ENCODE data around the gene FAM114A1. TPM values are rescaled to one million over a fixed set of nuclear protein-coding genes. Genes with fewer than 3 reads are reported as not detected.

The FAM114A1 gene
- total and polyA plus RNA-seq, 7 experiments from 2014 or later: 0.56 to 0.83 (median 0.64) TPM; not detected in 4

- intact Hi-C loops (cut with micrococcal nuclease): no loop called here
- no peak for ATAC-seq
- peaks cover 2 to 32% (median 16%) of the 10 kb centered on the region in 5 donors for H3K27me3 Mint-ChIP-seq
- Histone ChIP-seq H3K9me3 (ENCODE audit: control insufficient read depth in 2 of 3, low read length in 3 of 3) (no peaks in the 10 kb centered on the region), H3K27me3 (ENCODE audit: control insufficient read depth in 2 of 2, insufficient read depth in 2 of 2, low read length in 2 of 2) (no peaks in the 10 kb centered on the region), H3K27ac (ENCODE audit: low read depth, low read length) (no peak overlapping the region), H3K36me3 (ENCODE audit: control insufficient read depth in 2 of 3, insufficient read depth in 3 of 3, low read length in 3 of 3) (no peaks in the 10 kb centered on the region), H3K4me1 (ENCODE audit: control insufficient read depth in 2 of 2, insufficient read depth in 2 of 2, low read length in 2 of 2) (no peaks in the 10 kb centered on the region), H3K4me3 (ENCODE audit: low read length) (no peak overlapping the region)
- no peaks in the 10 kb centered on the region for H3K36me3 Mint-ChIP-seq
- H3K4me3 Mint-ChIP-seq: no peak overlapping the region
- ChIA-PET POLR2A (no interaction called here), CTCF (interaction anchor here (0.6 kb wide), 1 partner anchor 111 kb away, joined by 5 read pairs; no protein-coding TSS in a partner anchor)
- DNase-seq: no peak
- H3K27ac Mint-ChIP-seq: no peak overlapping the region
- peaks cover 5 to 17% (median 13%) of the 10 kb centered on the region in 7 donors for H3K4me1 Mint-ChIP-seq
- peaks cover 0 to 3% (median 0%) of the 10 kb centered on the region in 11 donors for H3K9me3 Mint-ChIP-seq
These were observed 4.0 kb downstream of the FAM114A1 start for GRCh38 chr4:38871593-38871992.

- CTCF ChIA-PET: interaction anchor here (1.9 kb wide), 1 partner anchor 113 kb away, joined by 4 read pairs; no protein-coding TSS in a partner anchor
- Mint-ChIP-seq H3K27me3 (peaks cover 6 to 32% (median 15%) of the 10 kb centered on the region in 5 donors), H3K4me3 (no peak overlapping the region), H3K36me3 (peaks cover 0 to 3% (median 0%) of the 10 kb centered on the region in 5 donors), H3K27ac (no peak overlapping the region), H3K4me1 (peaks cover 4 to 13% (median 5%) of the 10 kb centered on the region in 7 donors), H3K9me3 (no peaks in the 10 kb centered on the region)
- H3K27me3 ChIP-seq (ENCODE audit: control insufficient read depth in 2 of 2, insufficient read depth in 2 of 2, low read length in 2 of 2): no peaks in the 10 kb centered on the region
- no peak overlapping the region for H3K27ac ChIP-seq (ENCODE audit: low read depth, low read length)
- POLR2A ChIA-PET: interaction anchor here (1.1 kb wide), 1 partner anchor 20 kb away, joined by 3 read pairs; no protein-coding TSS in a partner anchor
- no peaks in the 10 kb centered on the region for H3K4me1 ChIP-seq (ENCODE audit: control insufficient read depth in 2 of 2, insufficient read depth in 2 of 2, low read length in 2 of 2)
- intact Hi-C loops (cut with micrococcal nuclease): no loop called here
- no peak for DNase-seq
- H3K36me3 ChIP-seq (ENCODE audit: control insufficient read depth in 2 of 3, insufficient read depth in 3 of 3, low read length in 3 of 3): no peaks in the 10 kb centered on the region
- H3K4me3 ChIP-seq (ENCODE audit: low read length): no peak overlapping the region
- no peaks in the 10 kb centered on the region for H3K9me3 ChIP-seq (ENCODE audit: control insufficient read depth in 2 of 3, low read length in 3 of 3)
- ATAC-seq: no peak
These were observed 5.0 kb downstream of the FAM114A1 start for GRCh38 chr4:38872620-38873019.

- peaks cover 0 to 3% (median 0%) of the 10 kb centered on the region in 5 donors for H3K36me3 Mint-ChIP-seq
- H3K27ac ChIP-seq (ENCODE audit: low read depth, low read length): no peak overlapping the region
- H3K9me3 ChIP-seq (ENCODE audit: control insufficient read depth in 2 of 3, low read length in 3 of 3): no peaks in the 10 kb centered on the region
- peak; percentile 18 for ATAC-seq
- no peaks in the 10 kb centered on the region for H3K4me1 ChIP-seq (ENCODE audit: control insufficient read depth in 2 of 2, insufficient read depth in 2 of 2, low read length in 2 of 2)
- POLR2A ChIA-PET: interaction anchor here (0.6 to 1.1 kb wide), 2 partner anchors 19 to 792 kb away, joined by 3 read pairs; no protein-coding TSS in a partner anchor
- no peak overlapping the region for H3K4me3 Mint-ChIP-seq
- CTCF ChIA-PET: interaction anchor here (0.6 to 1.9 kb wide), 4 partner anchors 17 to 119 kb away, joined by 3 to 6 read pairs (median 4); partner anchors contain the start of gene TLR6
- no peaks in the 10 kb centered on the region for H3K27me3 ChIP-seq (ENCODE audit: control insufficient read depth in 2 of 2, insufficient read depth in 2 of 2, low read length in 2 of 2)
- no peak overlapping the region for H3K4me3 ChIP-seq (ENCODE audit: low read length)
- peaks cover 2 to 11% (median 5%) of the 10 kb centered on the region in 7 donors for H3K4me1 Mint-ChIP-seq
- peaks cover 6 to 29% (median 12%) of the 10 kb centered on the region in 5 donors for H3K27me3 Mint-ChIP-seq
- DNase-seq: no peak
- no peaks in the 10 kb centered on the region for H3K36me3 ChIP-seq (ENCODE audit: control insufficient read depth in 2 of 3, insufficient read depth in 3 of 3, low read length in 3 of 3)
- H3K9me3 Mint-ChIP-seq: no peaks in the 10 kb centered on the region
- H3K27ac Mint-ChIP-seq: no peak overlapping the region
- intact Hi-C loops (cut with micrococcal nuclease): no loop called here
These were observed 5.8 kb downstream of the FAM114A1 start for GRCh38 chr4:38873290-38873944.

GRCh38 chr4:38876636-38877035 lies 9.0 kb downstream of the FAM114A1 start:
- ChIA-PET CTCF (interaction anchor here (1.2 kb wide), 1 partner anchor 17 kb away, joined by 3 read pairs; no protein-coding TSS in a partner anchor), POLR2A (interaction anchor here (1.0 kb wide), 1 partner anchor 9 kb away, joined by 4 read pairs; no protein-coding TSS in a partner anchor)
- Histone ChIP-seq H3K36me3 (ENCODE audit: control insufficient read depth in 2 of 3, insufficient read depth in 3 of 3, low read length in 3 of 3) (no peaks in the 10 kb centered on the region), H3K9me3 (ENCODE audit: control insufficient read depth in 2 of 3, low read length in 3 of 3) (no peaks in the 10 kb centered on the region), H3K4me1 (ENCODE audit: control insufficient read depth in 2 of 2, insufficient read depth in 2 of 2, low read length in 2 of 2) (no peaks in the 10 kb centered on the region), H3K4me3 (ENCODE audit: low read length) (no peak overlapping the region), H3K27me3 (ENCODE audit: control insufficient read depth in 2 of 2, insufficient read depth in 2 of 2, low read length in 2 of 2) (no peaks in the 10 kb centered on the region), H3K27ac (ENCODE audit: low read depth, low read length) (no peak overlapping the region)
- no peak for ATAC-seq
- intact Hi-C loops (cut with micrococcal nuclease): no loop called here
- no peak for DNase-seq
- Mint-ChIP-seq H3K27me3 (peaks cover 0 to 22% (median 5%) of the 10 kb centered on the region in 5 donors), H3K4me1 (no peaks in the 10 kb centered on the region), H3K27ac (no peak overlapping the region), H3K4me3 (no peak overlapping the region), H3K36me3 (peaks cover 0 to 3% (median 0%) of the 10 kb centered on the region in 5 donors), H3K9me3 (no peaks in the 10 kb centered on the region)

GRCh38 chr4:38884254-38884653 lies 16.6 kb downstream of the FAM114A1 start:
- ChIA-PET POLR2A (no interaction called here), CTCF (no interaction called here)
- Mint-ChIP-seq H3K27ac (no peak overlapping the region), H3K4me3 (no peak overlapping the region), H3K4me1 (peaks cover 0 to 7% (median 3%) of the 10 kb centered on the region in 7 donors), H3K27me3 (no peaks in the 10 kb centered on the region), H3K36me3 (no peaks in the 10 kb centered on the region), H3K9me3 (no peaks in the 10 kb centered on the region)
- no peaks in the 10 kb centered on the region for H3K27me3 ChIP-seq (ENCODE audit: control insufficient read depth in 2 of 2, insufficient read depth in 2 of 2, low read length in 2 of 2)
- no peaks in the 10 kb centered on the region for H3K36me3 ChIP-seq (ENCODE audit: control insufficient read depth in 2 of 3, insufficient read depth in 3 of 3, low read length in 3 of 3)
- no peak overlapping the region for H3K27ac ChIP-seq (ENCODE audit: low read depth, low read length)
- no peak for DNase-seq
- no peak overlapping the region for H3K4me3 ChIP-seq (ENCODE audit: low read length)
- no peak for ATAC-seq
- no peaks in the 10 kb centered on the region for H3K9me3 ChIP-seq (ENCODE audit: control insufficient read depth in 2 of 3, low read length in 3 of 3)
- no peaks in the 10 kb centered on the region for H3K4me1 ChIP-seq (ENCODE audit: control insufficient read depth in 2 of 2, insufficient read depth in 2 of 2, low read length in 2 of 2)
- intact Hi-C loops (cut with micrococcal nuclease): no loop called here

- peak in 1 of 9 donors; percentile 8 for DNase-seq
- H3K27ac Mint-ChIP-seq: peak overlapping the region in 2 of 9 donors; percentile 33 to 84
These were observed 21.5 kb downstream of the FAM114A1 start for GRCh38 chr4:38889143-38889542.

More at GRCh38 chr4:38889143-38889542, 21.5 kb downstream of the FAM114A1 start:
- H3K9me3 Mint-ChIP-seq: no peaks in the 10 kb centered on the region
- CTCF ChIA-PET: interaction anchor here (0.6 kb wide), 2 partner anchors 18 to 230 kb away, joined by 3 to 5 read pairs; no protein-coding TSS in a partner anchor
- peak overlapping the region in 2 of 10 donors; percentile 19 to 60 for H3K4me3 Mint-ChIP-seq
- H3K27ac ChIP-seq (ENCODE audit: low read depth, low read length): no peak overlapping the region
- no peaks in the 10 kb centered on the region for H3K27me3 ChIP-seq (ENCODE audit: control insufficient read depth in 2 of 2, insufficient read depth in 2 of 2, low read length in 2 of 2)
- no peaks in the 10 kb centered on the region for H3K4me1 ChIP-seq (ENCODE audit: control insufficient read depth in 2 of 2, insufficient read depth in 2 of 2, low read length in 2 of 2)
- H3K36me3 ChIP-seq (ENCODE audit: control insufficient read depth in 2 of 3, insufficient read depth in 3 of 3, low read length in 3 of 3): no peaks in the 10 kb centered on the region
- no peaks in the 10 kb centered on the region for H3K9me3 ChIP-seq (ENCODE audit: control insufficient read depth in 2 of 3, low read length in 3 of 3)
- intact Hi-C loops (cut with micrococcal nuclease): loop anchor here in 1 of 2 donors (5.0 kb wide), 1 partner anchor 463 kb away; no protein-coding TSS in a partner anchor
- no peaks in the 10 kb centered on the region for H3K27me3 Mint-ChIP-seq
- POLR2A ChIA-PET: no interaction called here
- H3K36me3 Mint-ChIP-seq: peaks cover 0 to 3% (median 0%) of the 10 kb centered on the region in 5 donors
- H3K4me3 ChIP-seq (ENCODE audit: low read length): no peak overlapping the region
- H3K4me1 Mint-ChIP-seq: peaks cover 0 to 17% (median 6%) of the 10 kb centered on the region in 7 donors
- ATAC-seq: no peak

All from naive thymus-derived CD4-positive, alpha-beta T cell (primary cell).